ENCODE data around the gene PARVA.

PARVA gene

DNA sequence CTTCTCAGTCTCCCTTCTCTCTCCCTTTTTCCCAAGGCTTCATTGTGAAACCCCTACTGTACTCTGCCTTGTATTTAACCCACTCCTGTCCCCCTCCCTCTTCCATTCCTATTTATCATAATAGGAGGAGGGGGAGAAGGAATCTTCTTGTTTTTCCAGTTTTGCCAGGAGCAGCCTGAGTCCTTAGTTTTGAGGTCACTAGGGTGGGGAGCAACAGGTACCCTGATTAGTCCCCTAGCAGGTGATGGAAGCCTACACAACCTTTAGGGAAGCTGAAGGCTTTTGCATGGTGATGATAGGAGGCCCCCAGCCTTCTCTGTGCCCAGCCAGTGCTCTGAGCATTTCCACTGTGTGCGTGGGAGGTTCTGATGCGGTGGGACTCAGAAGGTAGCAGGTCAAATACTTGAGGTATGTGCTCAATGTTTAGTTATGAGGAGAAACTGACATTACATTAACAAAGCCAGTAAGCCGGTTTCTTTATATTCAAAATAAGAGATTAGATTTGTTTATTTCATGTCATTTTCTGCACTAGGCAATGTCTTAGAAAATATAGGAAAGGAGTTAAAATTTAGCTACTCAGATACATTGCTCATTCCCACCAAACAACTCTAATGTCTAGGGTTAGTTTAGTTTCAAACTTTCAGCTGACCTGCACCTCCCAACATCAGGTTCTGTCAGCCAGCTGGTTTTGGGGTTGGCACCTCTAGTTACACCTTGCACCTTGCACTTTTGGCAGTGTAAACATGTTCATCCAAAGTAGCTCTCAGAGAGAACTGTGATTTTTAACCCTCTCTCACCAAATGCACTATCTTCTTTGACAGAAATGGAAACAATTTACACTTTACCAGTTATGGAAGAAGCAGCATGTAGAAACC, 26.0 kb downstream of the PARVA start:
- DNase-seq (ENCODE audit: extremely low read depth in 1 of 2, low read depth in 1 of 2): no peak

DNA sequence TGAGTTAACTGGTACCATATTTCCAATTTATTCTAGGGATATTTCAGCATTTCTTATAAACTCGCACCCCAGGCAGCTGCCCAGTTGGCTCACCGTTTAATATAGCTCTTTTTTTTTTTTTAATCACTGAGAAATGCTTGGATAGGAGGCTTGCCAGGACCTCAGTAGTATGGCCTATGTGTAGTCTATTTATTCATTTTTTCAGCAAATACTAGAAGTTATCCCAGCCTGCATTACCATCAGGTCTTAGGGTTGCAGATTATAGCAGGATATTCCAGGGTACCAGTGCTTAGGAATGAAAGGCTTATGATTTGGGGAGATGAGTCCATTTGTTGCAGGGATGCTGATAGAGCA, 26.6 kb downstream of the PARVA start:
- DNase-seq (ENCODE audit: extremely low read depth in 1 of 2, low read depth in 1 of 2): no peak

- no peak for DNase-seq (ENCODE audit: extremely low read depth in 1 of 2, low read depth in 1 of 2)
Measured at GRCh38 chr11:12404436-12404835, 27.1 kb downstream of the PARVA start.

DNA sequence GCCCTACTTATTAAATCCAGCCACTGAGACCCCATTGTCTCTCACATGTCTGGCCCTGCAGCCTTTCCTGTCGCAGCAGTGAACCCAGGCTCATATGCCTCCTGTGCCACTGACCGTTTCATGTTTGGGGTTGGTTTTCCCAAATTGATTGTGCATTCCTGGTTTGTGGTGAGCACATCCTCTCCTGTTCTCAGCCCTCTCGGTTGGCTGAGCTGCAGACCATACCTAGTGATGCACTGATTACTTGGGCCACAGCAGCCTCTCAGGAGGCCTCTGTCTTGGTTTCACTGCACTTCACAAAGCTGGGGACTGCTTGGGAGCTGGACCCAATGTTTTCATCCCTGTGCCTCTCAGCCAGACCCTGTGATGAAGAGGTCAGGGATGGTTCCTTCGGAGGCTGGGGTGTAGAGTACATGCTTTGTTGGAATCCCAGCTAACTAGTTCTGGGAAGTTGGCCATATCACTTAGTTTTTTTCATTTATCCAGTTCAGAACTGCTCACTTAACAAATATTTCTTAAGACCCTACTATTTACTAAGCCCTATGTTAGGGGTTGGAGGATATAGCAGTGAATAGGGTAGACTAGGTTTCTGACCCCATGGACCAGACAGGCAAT, 30.9 kb downstream of the PARVA start:
- no peak for DNase-seq (ENCODE audit: extremely low read depth in 1 of 2, low read depth in 1 of 2)

DNA sequence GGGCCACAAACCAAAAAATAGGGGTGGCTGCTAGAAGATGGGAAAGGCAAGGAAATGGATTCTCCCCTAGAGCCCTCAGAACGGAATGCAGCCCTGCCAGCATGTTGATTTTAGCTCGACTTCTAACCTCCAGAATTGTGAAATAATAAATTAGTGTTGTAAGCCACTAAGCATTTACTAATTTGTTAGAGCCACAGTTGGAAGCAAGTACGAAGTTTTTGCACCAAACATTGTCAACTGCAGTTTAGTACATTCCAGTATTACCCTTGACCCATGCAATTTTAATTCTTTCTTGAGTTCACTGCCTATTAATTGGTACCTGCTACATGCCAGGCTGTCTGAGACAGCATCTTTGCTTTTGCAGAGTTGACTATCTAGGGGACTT, 32.2 kb downstream of the PARVA start:
- DNase-seq (ENCODE audit: extremely low read depth in 1 of 2, low read depth in 1 of 2): no peak

- no peak for DNase-seq (ENCODE audit: extremely low read depth in 1 of 2, low read depth in 1 of 2)
Measured at GRCh38 chr11:12410006-12410728, 32.8 kb downstream of the PARVA start.

- DNase-seq (ENCODE audit: extremely low read depth in 1 of 2, low read depth in 1 of 2): no peak
Measured at GRCh38 chr11:12411393-12411792, 34.0 kb downstream of the PARVA start.

- DNase-seq (ENCODE audit: extremely low read depth in 1 of 2, low read depth in 1 of 2): no peak
Measured at GRCh38 chr11:12411806-12412727, 34.7 kb downstream of the PARVA start.

- DNase-seq (ENCODE audit: extremely low read depth in 1 of 2, low read depth in 1 of 2): no peak
Measured at GRCh38 chr11:12413141-12414052, 36.0 kb downstream of the PARVA start.

DNA sequence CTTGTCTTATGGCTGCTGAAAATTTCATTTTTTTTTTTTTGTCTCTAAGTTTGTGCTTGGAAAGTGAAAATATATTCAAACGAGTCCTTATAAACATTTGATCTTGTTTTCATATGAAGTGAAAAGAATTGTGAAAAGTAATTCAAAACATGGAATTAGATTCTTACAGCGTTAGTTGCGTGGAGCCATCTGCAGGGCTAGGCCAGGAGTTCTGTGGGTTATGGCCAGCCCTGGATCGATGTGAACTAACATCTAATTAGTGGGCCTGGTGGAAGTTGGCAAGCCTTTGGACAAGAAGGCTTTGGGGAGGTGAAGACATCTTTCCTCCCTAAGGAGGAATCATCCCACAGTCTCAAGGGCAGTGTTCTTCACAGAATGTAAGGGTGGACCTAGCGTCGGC, 37.2 kb downstream of the PARVA start:
- DNase-seq (ENCODE audit: extremely low read depth in 1 of 2, low read depth in 1 of 2): no peak

DNA sequence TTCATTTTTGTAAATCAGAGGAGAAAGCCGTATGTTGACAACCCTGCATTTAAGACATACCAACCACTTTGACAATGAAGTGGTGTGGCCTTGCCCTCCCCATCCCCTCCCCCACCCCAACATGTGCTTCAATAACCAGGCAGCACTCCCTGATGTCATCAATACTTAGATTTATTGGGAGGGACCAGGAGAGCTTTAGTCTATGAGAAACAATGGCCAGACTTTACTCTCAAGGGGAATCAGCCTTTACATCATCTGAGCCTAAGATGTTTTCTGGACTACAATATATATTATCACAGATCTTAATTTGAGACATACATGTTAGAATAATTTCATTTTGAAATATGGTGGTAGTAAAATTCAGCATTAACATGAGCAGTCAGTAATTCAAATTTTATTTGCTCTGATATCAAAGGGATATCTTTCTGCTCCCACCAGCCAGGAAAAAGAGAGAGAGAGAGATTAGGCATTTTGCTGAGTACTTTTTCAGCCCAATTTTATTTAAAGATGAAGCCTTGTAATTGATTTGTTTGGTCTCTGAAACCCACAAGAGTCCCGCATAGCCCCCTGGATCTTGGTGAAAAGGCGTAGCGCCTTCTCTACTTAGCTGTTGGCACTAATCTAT, 38.1 kb downstream of the PARVA start:
- DNase-seq (ENCODE audit: extremely low read depth in 1 of 2, low read depth in 1 of 2): no peak

GRCh38 chr11:12416552-12416951, 39.2 kb downstream of the PARVA start:
- DNase-seq (ENCODE audit: extremely low read depth in 1 of 2, low read depth in 1 of 2): no peak

GRCh38 chr11:12417691-12418611, 40.6 kb downstream of the PARVA start:
- no peak for DNase-seq (ENCODE audit: extremely low read depth in 1 of 2, low read depth in 1 of 2)

DNA sequence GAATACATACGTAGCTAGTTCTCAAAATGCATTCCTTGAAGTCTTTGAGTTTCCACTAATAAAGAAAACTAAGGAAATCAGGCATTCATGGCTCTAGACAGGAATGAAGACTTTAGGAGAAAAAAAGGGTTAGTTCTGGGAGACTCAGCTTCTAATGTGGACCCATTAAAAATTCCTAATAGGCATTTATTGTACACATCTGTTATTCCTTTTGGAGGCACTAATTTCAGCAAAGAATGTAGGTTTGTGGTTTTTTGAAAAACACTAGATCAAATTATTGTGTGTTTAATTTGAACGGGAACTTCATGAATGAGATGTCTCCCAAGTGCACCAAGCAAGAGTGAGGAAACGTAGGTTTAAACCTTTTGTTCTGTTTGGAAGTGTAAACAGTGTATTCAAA, 42.7 kb downstream of the PARVA start:
- DNase-seq (ENCODE audit: extremely low read depth in 1 of 2, low read depth in 1 of 2): no peak

DNA sequence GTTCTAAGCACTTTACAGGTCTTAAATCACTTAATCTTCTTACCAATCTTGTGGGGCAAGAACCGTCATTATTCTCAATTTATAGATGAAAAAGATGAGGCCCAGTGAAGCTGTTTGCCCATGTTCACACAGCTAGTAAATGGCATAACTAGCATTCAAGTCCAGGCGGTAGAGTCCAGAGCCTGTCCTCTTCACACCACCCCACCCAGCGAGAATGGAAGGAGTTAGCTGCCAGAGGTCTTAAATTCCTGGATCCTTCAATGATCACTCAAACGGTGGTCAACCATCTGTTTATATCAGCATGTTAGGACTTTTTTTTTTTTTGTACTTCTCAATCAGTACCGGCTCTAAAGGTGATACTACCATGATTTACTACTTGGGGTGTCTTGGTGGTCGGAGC, 43.3 kb downstream of the PARVA start:
- DNase-seq (ENCODE audit: extremely low read depth in 1 of 2, low read depth in 1 of 2): no peak

- no peak for DNase-seq (ENCODE audit: extremely low read depth in 1 of 2, low read depth in 1 of 2)
Measured at GRCh38 chr11:12421386-12421785, 44.0 kb downstream of the PARVA start.

- DNase-seq (ENCODE audit: extremely low read depth in 1 of 2, low read depth in 1 of 2): no peak
Measured at GRCh38 chr11:12426176-12426575, 48.8 kb downstream of the PARVA start.

- no peak for DNase-seq (ENCODE audit: extremely low read depth in 1 of 2, low read depth in 1 of 2)
Measured at GRCh38 chr11:12429155-12429554, 51.8 kb downstream of the PARVA start.
